NT2/D1 (cell line): ENCODE data around the gene PCNX1.

Source experiments
- SUZ12 ChIP-seq: IDR thresholded peaks from 2 replicates; pipeline ENCODE4 v1.6.1; 2011; ENCODE audit not compliant: insufficient read length, insufficient read depth; ENCODE audit errors: extremely low read depth
- YY1 ChIP-seq: IDR thresholded peaks from 2 replicates; pipeline ENCODE4 v1.6.1; 2011; ENCODE audit not compliant: insufficient read length, insufficient read depth
- ZNF274 ChIP-seq: IDR thresholded peaks from 2 replicates; pipeline ENCODE4 v1.6.1; 2011; ENCODE audit warnings: mild to moderate bottlenecking, low read depth, low read length

DNA sequence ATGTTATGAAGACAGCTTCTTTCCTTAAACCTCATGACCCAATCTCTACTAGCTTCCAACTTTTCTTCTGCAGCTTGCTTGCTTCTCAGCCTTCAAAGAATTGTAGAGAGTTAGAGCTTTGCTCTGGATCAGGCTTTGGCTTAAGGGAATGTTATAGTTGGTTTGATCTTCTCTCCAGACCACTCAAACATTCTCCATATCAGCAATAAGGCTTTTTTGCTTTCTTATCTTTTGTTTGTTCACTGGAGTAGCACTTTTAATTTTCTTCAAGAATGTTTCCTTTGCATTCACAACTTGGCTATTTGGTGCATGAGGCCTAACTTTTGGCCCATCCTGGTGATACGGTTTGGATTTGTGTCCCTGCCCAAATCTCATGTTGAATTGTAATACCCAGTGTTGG, 163.8 kb downstream of the PCNX1 start:
- TF ChIP-seq ZNF274: no peak
- TF ChIP-seq SUZ12: no peak
- no peak for TF ChIP-seq YY1
